ENCODE results near the gene NEUROG1. TPM values are rescaled to one million over a fixed set of nuclear protein-coding genes. Genes with fewer than 3 reads are reported as not detected.

NEUROG1 gene
- total and polyA plus RNA-seq, 10 of the 15 experiments (the other 5 are each of a cell fraction or from before 2014, with no cell fraction given): not detected

DNA sequence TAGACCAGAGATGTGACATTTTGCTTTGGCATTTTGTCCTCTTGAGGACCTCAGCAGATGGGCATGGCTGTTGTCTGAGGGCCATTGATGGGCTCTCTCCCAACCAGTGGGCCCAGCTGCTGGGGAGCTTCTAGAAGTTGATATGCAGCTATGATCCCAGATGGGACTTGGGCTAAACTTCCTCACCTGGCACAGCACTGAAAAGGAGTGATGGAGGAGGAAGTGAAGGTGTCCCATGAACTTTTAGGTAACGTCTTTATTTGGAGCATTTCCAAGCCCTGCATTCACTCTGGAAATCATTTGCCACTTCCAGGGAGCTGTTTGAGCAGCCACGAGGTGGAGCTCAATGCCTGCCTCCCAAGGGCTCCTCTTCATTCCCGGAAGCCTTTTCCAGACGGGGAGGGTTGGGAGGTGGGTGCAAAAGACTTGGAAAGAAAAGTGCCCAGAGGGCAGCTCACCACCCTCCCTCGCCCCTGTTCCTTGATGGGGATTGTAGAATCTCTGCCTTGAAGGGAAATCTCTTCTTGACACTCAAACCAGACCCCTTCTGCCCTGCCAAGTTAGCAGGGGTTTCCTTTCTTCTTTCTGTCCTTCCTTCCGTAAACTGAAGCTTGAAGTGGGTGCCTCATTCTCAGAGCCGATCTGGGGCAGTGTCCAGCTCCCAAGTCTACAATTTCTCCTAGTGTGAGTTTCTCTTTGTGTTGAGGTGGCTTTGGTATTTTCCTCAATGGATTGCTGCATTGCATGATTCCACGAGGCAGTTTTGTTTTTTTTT lies 18.1 kb upstream of the NEUROG1 start:
- Histone ChIP-seq H3K27ac (ENCODE audit: control insufficient read depth, insufficient read depth) (no peak overlapping the region), H4K20me1 (ENCODE audit: control insufficient read depth, insufficient read depth) (no peaks in the 10 kb centered on the region), H3K4me2 (ENCODE audit: control insufficient read depth, insufficient read depth) (no peak overlapping the region), H3K4me1 (ENCODE audit: control insufficient read depth, insufficient read depth, low read length) (no peaks in the 10 kb centered on the region), H3K36me3 (ENCODE audit: control insufficient read depth in 2 of 2, insufficient read depth in 2 of 2, low read length in 1 of 2) (no peaks in the 10 kb centered on the region), H3K27me3 (replicated peaks in 1 of 2; ENCODE audit: control insufficient read depth in 2 of 2, insufficient read depth in 2 of 2, low read length in 1 of 2) (no peaks in the 10 kb centered on the region; a peak in 1 of 4 replicates), H3K9me3 (replicated peaks; ENCODE audit: control insufficient read depth, insufficient read depth, low read length) (no peaks in the 10 kb centered on the region; the same call in 2 of the 3 replicates), H2AFZ (ENCODE audit: control insufficient read depth, low read depth, low read length) (no peak overlapping the region), H3K79me2 (ENCODE audit: control insufficient read depth, insufficient read depth, low read length) (no peaks in the 10 kb centered on the region), H3K9ac (ENCODE audit: control insufficient read depth, insufficient read depth, low read length) (no peak overlapping the region), H3K4me3 (no peak overlapping the region)
- FAIRE-seq (no peak), DNase-seq (ENCODE audit: low read depth, low spot score) (no peak), ATAC-seq (no peak)
- intact Hi-C loops (cut with micrococcal nuclease; ENCODE audit: unreplicated experiment): loop anchor here (2.0 kb wide), 1 partner anchor 97 kb away; no protein-coding TSS in a partner anchor
- SMC1A ChIA-PET (ENCODE audit: uncharacterized antibody, unreplicated experiment): interaction anchor here (2.6 to 5.5 kb wide), 3 partner anchors 11 to 96 kb away, joined by 14 to 63 read pairs (median 28); no protein-coding TSS in a partner anchor
- no TSS peak for BruUV-seq (replicated peaks)
- in situ Hi-C loops (cut with MboI): loop anchor here (5.0 kb wide), 1 partner anchor 87 kb away; no protein-coding TSS in a partner anchor
- CTCF ChIA-PET: interaction anchor here (0.6 to 10.9 kb wide), 7 partner anchors 11 to 826 kb away, joined by 3 to 363 read pairs (median 3); no protein-coding TSS in a partner anchor
- POLR2A ChIA-PET: no interaction called here
- RAD21 ChIA-PET (ENCODE audit: unreplicated experiment): interaction anchor here (1.4 to 6.2 kb wide), 3 partner anchors 88 to 96 kb away, joined by 4 to 47 read pairs (median 20); no protein-coding TSS in a partner anchor
- WGBS (ENCODE audit: insufficient coverage, insufficient replicate concordance, low lambda C conversion rate, missing lambda C conversion rate): 1% methylated on average over 8 of the region's 8 CpGs
- no peak for TF ChIP-seq RFX5 (IDR thresholded peaks at IDR 0.05; ENCODE audit: low read depth, low read length)
- no peak for TF ChIP-seq CBX3 (IDR thresholded peaks at IDR 0.05; ENCODE audit: borderline replicate concordance, low read depth)
- TF ChIP-seq, protein P1, sequence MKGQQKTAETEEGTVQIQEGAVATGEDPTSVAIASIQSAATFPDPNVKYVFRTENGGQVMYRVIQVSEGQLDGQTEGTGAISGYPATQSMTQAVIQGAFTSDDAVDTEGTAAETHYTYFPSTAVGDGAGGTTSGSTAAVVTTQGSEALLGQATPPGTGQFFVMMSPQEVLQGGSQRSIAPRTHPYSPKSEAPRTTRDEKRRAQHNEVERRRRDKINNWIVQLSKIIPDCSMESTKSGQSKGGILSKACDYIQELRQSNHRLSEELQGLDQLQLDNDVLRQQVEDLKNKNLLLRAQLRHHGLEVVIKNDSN (IDR thresholded peaks at IDR 0.05; ENCODE audit: borderline replicate concordance, extremely low read length, insufficient read depth, low read depth, low read length): no peak
- TF ChIP-seq EP300 (IDR thresholded peaks at IDR 0.05; ENCODE audit: borderline replicate concordance in 1 of 2, control insufficient read depth in 1 of 2, low read depth in 2 of 2, low read length in 2 of 2): no peak
- TF ChIP-seq, protein P2, sequence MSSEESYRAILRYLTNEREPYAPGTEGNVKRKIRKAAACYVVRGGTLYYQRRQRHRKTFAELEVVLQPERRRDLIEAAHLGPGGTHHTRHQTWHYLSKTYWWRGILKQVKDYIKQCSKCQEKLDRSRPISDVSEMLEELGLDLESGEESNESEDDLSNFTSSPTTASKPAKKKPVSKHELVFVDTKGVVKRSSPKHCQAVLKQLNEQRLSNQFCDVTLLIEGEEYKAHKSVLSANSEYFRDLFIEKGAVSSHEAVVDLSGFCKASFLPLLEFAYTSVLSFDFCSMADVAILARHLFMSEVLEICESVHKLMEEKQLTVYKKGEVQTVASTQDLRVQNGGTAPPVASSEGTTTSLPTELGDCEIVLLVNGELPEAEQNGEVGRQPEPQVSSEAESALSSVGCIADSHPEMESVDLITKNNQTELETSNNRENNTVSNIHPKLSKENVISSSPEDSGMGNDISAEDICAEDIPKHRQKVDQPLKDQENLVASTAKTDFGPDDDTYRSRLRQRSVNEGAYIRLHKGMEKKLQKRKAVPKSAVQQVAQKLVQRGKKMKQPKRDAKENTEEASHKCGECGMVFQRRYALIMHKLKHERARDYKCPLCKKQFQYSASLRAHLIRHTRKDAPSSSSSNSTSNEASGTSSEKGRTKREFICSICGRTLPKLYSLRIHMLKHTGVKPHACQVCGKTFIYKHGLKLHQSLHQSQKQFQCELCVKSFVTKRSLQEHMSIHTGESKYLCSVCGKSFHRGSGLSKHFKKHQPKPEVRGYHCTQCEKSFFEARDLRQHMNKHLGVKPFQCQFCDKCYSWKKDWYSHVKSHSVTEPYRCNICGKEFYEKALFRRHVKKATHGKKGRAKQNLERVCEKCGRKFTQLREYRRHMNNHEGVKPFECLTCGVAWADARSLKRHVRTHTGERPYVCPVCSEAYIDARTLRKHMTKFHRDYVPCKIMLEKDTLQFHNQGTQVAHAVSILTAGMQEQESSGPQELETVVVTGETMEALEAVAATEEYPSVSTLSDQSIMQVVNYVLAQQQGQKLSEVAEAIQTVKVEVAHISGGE (CRISPR knock-in tag; IDR thresholded peaks at IDR 0.05): no peak
- no peak for TF ChIP-seq CHD4 (IDR thresholded peaks at IDR 0.05)
- no peak for TF ChIP-seq TCF3 (IDR thresholded peaks at IDR 0.05; ENCODE audit: borderline replicate concordance, insufficient read depth, low read depth, low read length)
- no peak for TF ChIP-seq MTA3 (IDR thresholded peaks at IDR 0.05; ENCODE audit: borderline replicate concordance, low read length)
- TF ChIP-seq NR2C1 (IDR thresholded peaks at IDR 0.05): no peak
- TF ChIP-seq PBX3 (IDR thresholded peaks at IDR 0.05; ENCODE audit: insufficient replicate concordance, low read depth, low read length): no peak
- TF ChIP-seq MYC (IDR thresholded peaks at IDR 0.05; ENCODE audit: insufficient read depth, insufficient read length, insufficient replicate concordance, low read length, severe bottlenecking): no peak
- TF ChIP-seq STAT3 (IDR thresholded peaks at IDR 0.05; ENCODE audit: low read depth, low read length): no peak
- no peak for TF ChIP-seq NBN (IDR thresholded peaks at IDR 0.05)
- no peak for TF ChIP-seq ZNF207 (IDR thresholded peaks at IDR 0.05; ENCODE audit: borderline replicate concordance)
- TF ChIP-seq MEF2A (IDR thresholded peaks at IDR 0.05; ENCODE audit: insufficient read depth, low read depth, low read length): no peak
- no peak for TF ChIP-seq ATF7 (IDR thresholded peaks at IDR 0.05; ENCODE audit: low read depth)
- no peak for TF ChIP-seq HDAC2 (IDR thresholded peaks at IDR 0.05)

Data from GM12878 (cell line).